Activated T-helper 17 cell treated with anti-CD3 and anti-CD28 coated beads, Interleukin-2, amount 50 U/mL, for 72 hours (primary cell): ENCODE data around the gene GLG1. TPM values are rescaled to one million over a fixed set of nuclear protein-coding genes. Genes with fewer than 3 reads are reported as not detected.

ENCODE experiments used
- ATAC-seq: fragments of 150-1000 bp; cut with Tn5 transposase; replicated peaks from 2 replicates; pipeline ENCODE4 v1.10.0; 2021; ENCODE audit warnings: mild to moderate bottlenecking, moderate library complexity
- H3K27ac Mint-ChIP-seq: one replicate; pipeline ENCODE4 v1.8.0; 2022; ENCODE audit warnings: mixed read lengths
- H3K27me3 Mint-ChIP-seq: one replicate; pipeline ENCODE4 v1.8.0; 2022; ENCODE audit warnings: mixed read lengths
- H3K36me3 Mint-ChIP-seq: one replicate; pipeline ENCODE4 v1.8.0; 2022; ENCODE audit warnings: low read depth, mild to moderate bottlenecking, mixed read lengths
- H3K4me1 Mint-ChIP-seq: one replicate; pipeline ENCODE4 v1.8.0; 2022; ENCODE audit warnings: mixed read lengths
- H3K4me3 Mint-ChIP-seq: one replicate; pipeline ENCODE4 v1.8.0; 2022; ENCODE audit warnings: mild to moderate bottlenecking, mixed read lengths
- H3K9me3 Mint-ChIP-seq: one replicate; pipeline ENCODE4 v1.8.0; 2022; ENCODE audit warnings: mixed read lengths
- total RNA-seq, 2 donors: library from RNA; stranded (reverse); gene quantifications; one replicate each; pipeline ENCODE4 v1.2.3, GENCODE V29; 2022

Gene GLG1
- total RNA-seq, 2 donors from 2014 or later = 62.6 to 74.1 TPM

DNA sequence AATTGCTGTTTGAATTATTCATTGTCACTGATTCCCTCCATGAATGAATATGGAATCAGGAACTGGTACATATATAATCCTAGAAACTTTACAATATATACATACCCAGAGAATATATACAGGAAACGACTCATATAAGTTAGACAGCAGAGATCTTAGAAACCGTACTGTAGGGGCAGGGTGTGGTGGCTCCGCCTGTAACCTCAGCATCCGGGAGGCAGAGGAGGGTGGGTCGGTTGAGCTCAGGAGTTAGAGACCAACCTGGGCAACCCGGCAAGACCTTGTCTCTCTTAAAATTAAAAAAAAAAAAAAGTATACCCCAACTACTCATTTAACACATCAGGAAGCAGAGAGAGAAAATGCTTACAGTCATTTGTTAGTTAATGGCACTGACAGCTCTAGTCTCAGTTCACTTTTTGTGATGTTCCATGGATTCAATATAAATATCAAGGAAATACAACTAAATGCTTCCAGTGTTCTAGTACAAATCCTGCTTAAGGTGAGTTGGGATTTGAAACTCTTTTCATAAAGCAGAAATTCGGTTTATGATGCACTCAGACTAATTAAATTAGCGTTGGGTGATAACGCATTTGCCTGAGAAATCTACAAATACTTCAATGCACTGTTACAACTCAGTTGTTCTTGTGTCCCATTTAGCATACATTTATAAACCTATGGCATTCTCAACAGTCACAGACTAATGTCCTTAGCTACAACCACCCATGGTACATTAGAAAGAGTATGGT, 5.6 kb downstream of the GLG1 start:
- H3K27ac Mint-ChIP-seq = peak overlapping the region; percentile 68
- H3K4me1 Mint-ChIP-seq = peaks cover 46% of the 10 kb centered on the region
- H3K27me3 Mint-ChIP-seq = no peaks in the 10 kb centered on the region
- peak; percentile 98 for ATAC-seq
- H3K4me3 Mint-ChIP-seq = peak overlapping the region; percentile 67
- peaks cover 39% of the 10 kb centered on the region for H3K36me3 Mint-ChIP-seq
- no peaks in the 10 kb centered on the region for H3K9me3 Mint-ChIP-seq

DNA sequence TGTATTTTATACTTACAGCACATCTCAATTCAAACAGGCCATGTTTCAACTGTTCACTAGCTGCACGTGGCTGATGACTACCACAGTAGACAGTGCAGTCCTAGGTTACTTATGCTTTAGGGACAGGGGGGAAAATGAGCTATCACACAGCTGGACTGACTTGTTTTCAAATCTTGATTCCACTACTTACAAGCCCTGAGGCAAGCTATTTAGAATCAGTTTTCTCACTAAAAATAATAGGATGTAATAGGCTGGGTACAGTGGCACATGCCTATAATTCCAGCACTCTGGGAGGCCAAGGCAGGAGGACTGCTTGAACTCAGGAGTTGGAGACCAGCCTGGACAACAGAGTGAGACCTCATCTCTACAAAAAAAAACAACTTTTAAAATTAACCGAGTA, 10.3 kb downstream of the GLG1 start:
- no peak for ATAC-seq
- Mint-ChIP-seq H3K4me1 (peaks cover 33% of the 10 kb centered on the region), H3K36me3 (peaks cover 34% of the 10 kb centered on the region), H3K9me3 (no peaks in the 10 kb centered on the region), H3K27ac (peak overlapping the region; percentile 80), H3K4me3 (no peak overlapping the region), H3K27me3 (no peaks in the 10 kb centered on the region)

DNA sequence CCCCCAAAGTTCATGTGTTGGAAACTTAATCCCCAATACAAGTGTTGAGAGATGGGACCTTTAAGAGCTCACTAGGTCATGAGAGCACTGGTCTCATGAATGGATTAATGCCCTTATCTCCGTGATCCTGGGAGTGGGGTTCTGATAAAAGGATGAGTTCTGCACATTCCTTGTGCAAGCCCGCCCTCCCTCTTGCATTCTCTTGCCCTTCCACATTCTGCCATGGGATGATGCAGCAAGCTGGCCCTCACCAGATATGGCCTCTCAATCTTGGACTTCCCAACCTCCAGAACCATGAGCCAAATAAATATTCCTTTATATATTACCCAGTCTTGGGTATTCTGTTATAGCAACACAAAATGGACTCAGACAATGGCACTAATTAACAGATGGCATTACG, 14.1 kb downstream of the GLG1 start:
- Mint-ChIP-seq H3K4me1 (peaks cover 15% of the 10 kb centered on the region), H3K9me3 (no peaks in the 10 kb centered on the region), H3K36me3 (peaks cover 41% of the 10 kb centered on the region)

DNA sequence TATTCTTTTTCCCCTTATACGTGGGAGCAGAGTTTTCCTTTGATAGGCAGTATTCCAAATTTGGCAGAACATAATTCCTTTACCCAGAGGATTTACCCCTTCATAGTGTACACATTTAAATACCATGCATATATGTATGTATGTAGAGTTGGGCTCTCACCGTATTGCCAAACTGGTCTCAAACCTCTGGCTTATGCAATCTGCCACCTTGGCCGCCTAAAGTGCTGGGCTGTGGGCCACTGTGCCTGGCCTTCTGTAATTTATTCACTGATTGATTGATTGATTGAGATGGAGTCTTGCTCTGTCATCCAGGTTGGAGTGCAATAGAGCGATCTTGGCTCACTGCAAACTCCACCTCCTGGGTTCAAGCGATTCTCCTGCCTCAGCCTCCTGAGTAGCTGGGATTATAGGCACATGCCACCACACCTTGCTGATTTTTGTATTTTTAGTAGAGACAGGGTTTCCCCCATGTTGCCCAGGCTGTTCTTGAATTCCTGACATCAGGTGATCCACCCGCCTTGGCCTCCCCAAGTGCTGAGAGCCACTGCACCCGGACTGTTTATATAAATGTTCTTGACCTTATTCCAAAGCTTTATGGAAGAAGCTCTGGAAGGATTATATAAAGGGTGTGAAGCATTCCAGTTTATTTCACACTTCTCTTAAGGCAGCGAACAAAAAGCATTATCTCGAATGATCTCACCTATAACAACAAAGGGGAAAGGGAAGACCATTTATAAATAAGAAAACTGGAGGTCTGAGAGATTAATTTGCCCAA, 14.9 kb downstream of the GLG1 start:
- Mint-ChIP-seq H3K27me3 (no peaks in the 10 kb centered on the region), H3K4me3 (no peak overlapping the region), H3K36me3 (peaks cover 46% of the 10 kb centered on the region), H3K4me1 (peaks cover 18% of the 10 kb centered on the region), H3K9me3 (no peaks in the 10 kb centered on the region), H3K27ac (peak overlapping the region; percentile 56)
- ATAC-seq = no peak

More for the DNA sequence above, 14.1 kb downstream of the GLG1 start:
- ATAC-seq = no peak
- no peak overlapping the region for H3K4me3 Mint-ChIP-seq
- H3K27ac Mint-ChIP-seq = peak overlapping the region; percentile 56
- no peaks in the 10 kb centered on the region for H3K27me3 Mint-ChIP-seq

DNA sequence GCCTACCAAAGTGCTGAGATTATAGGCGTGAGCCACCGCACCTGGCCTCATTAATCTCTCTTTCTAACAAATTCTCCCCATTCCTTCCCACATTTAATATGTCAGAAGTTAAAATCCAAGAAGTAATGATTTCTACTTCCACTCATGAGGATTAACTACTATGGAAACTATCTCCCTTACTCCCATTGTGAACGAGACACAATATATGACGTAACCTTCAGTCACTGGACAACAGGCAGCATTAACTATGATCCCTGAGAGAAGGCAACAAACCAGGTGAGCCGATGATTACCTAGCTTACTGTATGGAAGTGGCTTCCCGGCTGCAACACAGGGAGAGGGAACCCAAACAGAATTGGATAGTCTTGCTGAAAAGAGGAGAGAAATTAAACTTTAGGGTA, 20.0 kb downstream of the GLG1 start:
- peaks cover 22% of the 10 kb centered on the region for H3K4me1 Mint-ChIP-seq
- no peak overlapping the region for H3K27ac Mint-ChIP-seq
- ATAC-seq = no peak
- no peak overlapping the region for H3K4me3 Mint-ChIP-seq
- peaks cover 37% of the 10 kb centered on the region for H3K36me3 Mint-ChIP-seq
- H3K27me3 Mint-ChIP-seq = no peaks in the 10 kb centered on the region
- H3K9me3 Mint-ChIP-seq = no peaks in the 10 kb centered on the region

DNA sequence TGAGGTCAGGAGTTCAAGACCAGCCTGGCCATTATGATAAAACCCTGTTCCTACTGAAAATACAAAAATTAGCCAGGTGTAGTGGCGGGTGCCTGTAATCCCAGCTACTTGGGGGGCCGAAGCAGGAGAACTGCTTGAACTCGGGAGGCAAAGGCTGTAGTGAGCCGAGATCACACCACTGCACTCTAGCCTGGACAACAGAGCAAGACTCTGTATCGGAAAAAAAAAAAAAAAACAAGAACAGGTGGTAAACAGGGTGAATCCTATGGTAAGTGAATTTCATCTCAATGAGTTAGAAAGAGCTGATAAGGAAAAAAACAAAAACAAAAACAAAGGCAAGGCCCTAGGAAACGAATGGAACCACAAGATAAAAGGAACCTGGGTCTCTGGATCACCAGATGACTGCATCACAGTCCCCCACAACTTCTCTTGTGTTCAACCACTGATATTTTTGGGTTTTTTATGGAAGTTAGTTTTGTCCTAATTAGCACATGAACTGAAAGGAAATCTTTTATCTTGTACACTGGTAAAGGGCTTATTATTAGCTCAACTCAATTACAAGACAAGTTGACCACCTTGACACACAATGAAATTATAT, 21.0 kb downstream of the GLG1 start:
- no peaks in the 10 kb centered on the region for H3K9me3 Mint-ChIP-seq
- H3K27ac Mint-ChIP-seq = no peak overlapping the region
- ATAC-seq = no peak
- peaks cover 37% of the 10 kb centered on the region for H3K36me3 Mint-ChIP-seq
- no peak overlapping the region for H3K4me3 Mint-ChIP-seq
- peaks cover 25% of the 10 kb centered on the region for H3K4me1 Mint-ChIP-seq
- H3K27me3 Mint-ChIP-seq = no peaks in the 10 kb centered on the region

DNA sequence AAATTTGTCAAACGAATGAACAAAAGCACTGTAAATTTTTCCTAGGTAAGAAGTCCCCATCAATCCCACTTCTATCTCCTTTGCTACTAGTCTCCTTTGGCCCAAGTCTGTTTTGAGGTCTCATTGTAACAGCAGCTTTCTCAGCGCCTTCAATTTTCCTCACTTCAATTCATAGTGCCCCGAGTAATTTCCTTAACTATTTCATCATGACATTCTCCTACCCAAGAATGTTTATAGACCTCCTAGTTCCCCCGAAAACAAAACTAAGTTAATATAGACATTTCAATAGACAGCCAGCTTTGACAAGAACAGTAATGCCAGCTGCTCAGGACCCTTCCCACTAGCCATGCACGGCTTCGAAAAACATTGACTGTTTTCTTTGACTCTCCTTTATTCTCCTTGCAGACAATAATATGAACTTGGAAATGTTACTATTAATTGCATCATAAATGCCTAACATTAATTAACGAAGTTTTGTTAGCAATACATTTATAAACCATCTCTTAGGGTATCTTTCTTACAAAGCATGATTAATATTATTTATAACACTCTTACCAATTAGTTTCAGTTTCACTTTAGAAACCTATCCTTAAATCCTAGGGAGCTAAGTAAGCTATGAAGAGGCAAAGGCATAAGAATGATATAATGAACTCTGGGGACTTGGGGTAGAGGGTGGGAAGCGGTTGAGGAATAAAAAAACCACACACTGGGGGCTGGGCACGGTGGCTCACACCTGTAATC, 22.8 kb downstream of the GLG1 start:
- Mint-ChIP-seq H3K27ac (peak overlapping the region; percentile 59), H3K9me3 (no peaks in the 10 kb centered on the region), H3K4me3 (peak overlapping the region; percentile 37), H3K27me3 (no peaks in the 10 kb centered on the region), H3K36me3 (peaks cover 32% of the 10 kb centered on the region), H3K4me1 (peaks cover 31% of the 10 kb centered on the region)
- ATAC-seq = no peak

DNA sequence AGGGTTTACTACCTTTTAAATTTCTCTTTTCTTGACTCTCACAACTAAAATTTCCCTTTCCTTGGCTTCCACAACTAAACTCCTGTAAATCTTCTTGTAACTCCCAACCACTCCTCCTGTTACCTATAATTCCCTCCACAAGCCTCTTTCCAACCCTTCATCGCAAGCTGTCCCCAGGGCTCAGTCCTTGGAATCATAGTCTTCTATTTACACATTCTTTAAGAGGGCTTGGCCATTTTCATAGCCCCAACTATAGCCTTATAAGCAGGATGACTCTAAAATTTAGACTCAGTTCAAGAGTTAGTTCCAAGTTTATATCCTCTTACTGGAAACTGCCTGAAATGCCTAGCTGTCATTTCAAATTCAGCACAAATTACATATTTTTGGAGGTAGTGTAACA, 23.9 kb downstream of the GLG1 start:
- Mint-ChIP-seq H3K27ac (peak overlapping the region; percentile 44), H3K4me3 (no peak overlapping the region), H3K27me3 (no peaks in the 10 kb centered on the region), H3K9me3 (no peaks in the 10 kb centered on the region), H3K4me1 (peaks cover 40% of the 10 kb centered on the region), H3K36me3 (peaks cover 21% of the 10 kb centered on the region)
- no peak for ATAC-seq

DNA sequence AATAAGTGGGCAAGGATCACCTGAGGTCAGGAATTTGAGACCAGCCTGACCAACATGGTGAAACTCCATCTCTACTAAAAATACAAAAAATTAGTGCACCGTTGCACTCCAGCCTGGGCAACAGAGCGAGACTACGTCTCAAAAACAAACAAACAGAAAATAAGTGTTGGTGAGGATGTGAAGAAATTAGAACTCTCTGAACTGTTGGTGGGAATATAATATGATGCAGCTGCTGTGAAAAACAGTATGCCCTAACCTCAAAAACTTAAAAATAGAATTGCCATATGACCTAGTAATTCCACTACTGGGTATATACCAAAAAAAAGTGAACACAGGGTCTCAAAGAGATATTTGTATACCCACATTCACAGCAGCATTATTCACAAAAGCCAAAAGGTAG, 26.1 kb downstream of the GLG1 start:
- Mint-ChIP-seq H3K4me3 (peak overlapping the region; percentile 32), H3K4me1 (peaks cover 35% of the 10 kb centered on the region), H3K9me3 (no peaks in the 10 kb centered on the region), H3K36me3 (peaks cover 8% of the 10 kb centered on the region), H3K27ac (no peak overlapping the region), H3K27me3 (no peaks in the 10 kb centered on the region)
- ATAC-seq = no peak

DNA sequence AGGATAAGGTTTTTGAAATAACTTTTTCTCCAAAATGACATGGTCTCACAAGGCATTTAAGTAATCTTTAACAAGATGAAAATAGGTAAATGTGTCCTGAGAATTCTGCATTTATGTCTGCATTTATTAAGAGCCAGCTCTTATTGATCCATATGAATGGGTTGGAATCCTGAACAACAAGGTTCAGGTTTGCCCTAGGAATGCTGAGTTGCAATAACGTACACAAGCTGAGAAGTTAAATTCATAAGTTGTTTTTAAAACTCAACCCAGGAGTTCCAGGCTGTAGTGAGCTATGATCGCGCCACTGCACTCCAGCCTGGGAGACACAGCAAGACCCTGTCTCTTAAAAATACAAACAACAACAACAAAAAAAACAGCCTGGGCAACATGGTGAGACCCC, 28.1 kb downstream of the GLG1 start:
- peaks cover 35% of the 10 kb centered on the region for H3K4me1 Mint-ChIP-seq
- H3K36me3 Mint-ChIP-seq = peaks cover 5% of the 10 kb centered on the region
- no peaks in the 10 kb centered on the region for H3K27me3 Mint-ChIP-seq
- no peaks in the 10 kb centered on the region for H3K9me3 Mint-ChIP-seq
- peak overlapping the region; percentile 48 for H3K4me3 Mint-ChIP-seq
- H3K27ac Mint-ChIP-seq = peak overlapping the region; percentile 84
- ATAC-seq = no peak

DNA sequence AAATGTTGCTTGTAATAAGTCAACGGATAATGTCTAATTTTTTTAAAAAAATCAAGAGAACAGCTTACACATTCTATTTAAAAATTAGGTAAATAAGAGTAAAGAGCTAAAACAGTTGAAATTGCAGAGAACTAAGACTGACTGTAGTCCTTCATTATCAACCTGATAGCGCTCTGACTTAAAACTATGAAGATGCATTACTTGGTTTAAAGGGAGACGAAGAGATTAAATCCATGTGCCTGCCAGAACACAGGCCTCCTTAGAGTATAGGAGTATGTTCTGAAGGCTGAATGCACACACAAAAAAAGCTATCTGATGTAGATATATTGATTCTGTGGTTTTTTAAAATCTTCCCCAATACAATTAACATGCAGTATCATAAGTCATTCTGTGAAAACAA, 28.5 kb downstream of the GLG1 start:
- Mint-ChIP-seq H3K36me3 (peaks cover 5% of the 10 kb centered on the region), H3K27ac (peak overlapping the region; percentile 84), H3K27me3 (no peaks in the 10 kb centered on the region), H3K9me3 (no peaks in the 10 kb centered on the region), H3K4me3 (peak overlapping the region; percentile 48), H3K4me1 (peaks cover 30% of the 10 kb centered on the region)
- ATAC-seq = peak; percentile 27

DNA sequence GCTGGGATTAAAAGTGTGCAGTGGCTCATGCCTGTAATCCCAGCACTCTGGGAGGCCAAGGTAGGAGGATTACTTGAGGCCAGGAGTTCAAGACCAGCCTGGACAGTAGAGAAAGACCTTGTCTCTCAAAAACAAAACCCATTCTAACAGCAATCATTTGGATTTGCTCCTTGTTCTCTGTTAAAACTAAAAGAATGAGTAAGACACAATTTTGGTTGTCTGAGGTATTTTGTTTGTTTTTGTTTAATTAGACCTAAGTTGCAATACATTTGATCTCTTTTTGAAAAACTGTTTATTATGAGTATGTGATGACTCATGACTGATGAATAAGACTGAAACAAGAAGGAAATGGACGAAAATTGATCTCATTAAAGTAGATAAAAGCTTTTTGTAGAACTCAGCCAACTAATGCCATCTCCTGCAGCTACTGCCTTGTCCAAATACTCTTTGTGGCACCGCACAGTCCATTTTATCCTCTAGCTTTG, 29.0 kb downstream of the GLG1 start:
- Mint-ChIP-seq H3K27me3 (no peaks in the 10 kb centered on the region), H3K4me1 (peaks cover 29% of the 10 kb centered on the region), H3K4me3 (peak overlapping the region; percentile 48), H3K36me3 (peaks cover 3% of the 10 kb centered on the region), H3K9me3 (no peaks in the 10 kb centered on the region), H3K27ac (peak overlapping the region; percentile 84)
- peak; percentile 85 for ATAC-seq

DNA sequence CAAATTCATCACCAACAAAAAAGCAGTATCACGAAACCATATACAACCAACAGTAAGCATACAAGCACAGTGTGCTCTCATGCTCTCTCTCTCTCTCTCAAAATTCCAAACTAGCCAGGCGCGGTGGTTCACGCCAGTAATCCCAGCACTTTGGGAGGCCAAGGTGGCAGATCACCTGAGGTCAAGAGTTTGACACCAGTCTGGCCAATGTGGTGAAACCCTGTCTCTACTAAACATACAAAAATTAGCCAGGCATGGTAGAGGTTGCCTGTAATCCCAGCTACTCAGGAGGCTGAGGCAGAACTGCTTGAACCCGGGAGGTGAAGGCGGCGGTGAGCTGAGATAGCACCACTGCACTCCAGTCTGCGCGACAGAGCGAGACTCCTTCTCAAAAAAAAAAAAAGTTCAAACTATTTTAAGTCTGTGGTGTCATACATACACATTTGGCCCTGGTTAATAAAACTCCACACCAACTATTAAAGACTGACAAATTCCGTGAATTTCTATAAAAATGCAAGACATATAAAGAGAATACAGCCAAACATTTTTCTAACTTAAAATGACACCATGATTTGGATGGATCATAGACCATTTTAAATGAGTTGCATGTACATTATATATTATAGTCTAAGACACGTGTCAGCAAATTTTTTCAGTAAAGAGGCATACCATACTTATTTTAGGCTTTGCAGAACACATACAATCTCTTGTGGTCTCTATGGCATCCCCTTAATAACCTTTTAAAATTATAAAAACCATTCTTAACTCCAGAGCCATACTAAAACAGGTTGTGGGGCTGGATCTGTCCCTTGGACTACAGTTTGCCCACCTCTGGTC, 30.9 kb downstream of the GLG1 start:
- no peak for ATAC-seq
- Mint-ChIP-seq H3K27ac (no peak overlapping the region), H3K27me3 (no peaks in the 10 kb centered on the region), H3K4me1 (peaks cover 31% of the 10 kb centered on the region), H3K4me3 (no peak overlapping the region), H3K36me3 (no peaks in the 10 kb centered on the region), H3K9me3 (no peaks in the 10 kb centered on the region)
